Left ventricle myocardium inferior (tissue), 1 donor: ENCODE measurements around the gene DYRK1B. TPM values are rescaled to one million over a fixed set of nuclear protein-coding genes. Genes with fewer than 3 reads are reported as not detected.

Source experiments
- DNase-seq: peaks from one replicate; pipeline ENCODE4 v3.0.0-alpha.2; 2020
- H3K27ac ChIP-seq: fragments of 200-600 bp; replicated peaks from 2 replicates; pipeline ENCODE4 v1.8.0; 2021
- H3K27me3 ChIP-seq: fragments of 200-600 bp; 2 replicates; pipeline ENCODE4 v1.8.0; 2021; ENCODE audit warnings: low read depth
- H3K36me3 ChIP-seq: fragments of 200-600 bp; 2 replicates; pipeline ENCODE4 v1.8.0; 2021
- H3K4me1 ChIP-seq: fragments of 200-600 bp; 2 replicates; pipeline ENCODE4 v1.8.0; 2021
- H3K4me3 ChIP-seq: fragments of 200-600 bp; 2 replicates; pipeline ENCODE4 v1.8.0; 2021; ENCODE audit warnings: mild to moderate bottlenecking, moderate library complexity
- H3K9me3 ChIP-seq: fragments of 200-600 bp; replicated peaks from 2 replicates; pipeline ENCODE4 v1.8.0; 2021
- CTCF ChIP-seq: fragments of 200-600 bp; IDR thresholded peaks from 2 replicates; pipeline ENCODE4 v1.8.0; 2021; ENCODE audit warnings: antibody characterized with exemption, mild to moderate bottlenecking, borderline replicate concordance
- intact Hi-C: fragments of 100-400 bp; cut with micrococcal nuclease; formaldehyde crosslinking; loops from one replicate; pipeline ENCODE4 v1.11.0; 2022
- total RNA-seq: library from RNA; stranded (reverse); fragmentation: NEBNext Ultra II Directional; extraction: Animal tissue kit (Norgen Biotek cat#: 25700); gene quantifications from one replicate; pipeline ENCODE4 v1.2.1, GENCODE V29; 2021
- donor health status: DM: no; HTN: yes; CAD: no; lungs with severe emphysema.

Gene DYRK1B
- total RNA-seq, 1 donor from 2014 or later: 30.2 TPM

GRCh38 chr19:39845933-39846677, 12.1 kb upstream of the DYRK1B start, which contains the start of gene FBL:
Gene FBL (minus strand): TSS chr19:39846379. CDS start chr19:39846300, 79 bp downstream.
- no peaks in the 10 kb centered on the region for H3K9me3 ChIP-seq
- intact Hi-C loops: no loop called here
- peak within 1 kb of the TSS; percentile 95 for H3K4me3 ChIP-seq
- peak; percentile 96 for DNase-seq
- H3K36me3 ChIP-seq: no peaks in the 10 kb centered on the region
- no peaks in the 10 kb centered on the region for H3K27me3 ChIP-seq
- H3K27ac ChIP-seq: peak within 1 kb of the TSS; percentile 89
- peaks cover 59% of the 10 kb centered on the region for H3K4me1 ChIP-seq
- no peak for TF ChIP-seq CTCF

- H3K27ac ChIP-seq: peak overlapping the region; percentile 89
- TF ChIP-seq CTCF: no peak
- H3K4me3 ChIP-seq: peak overlapping the region; percentile 95
- intact Hi-C loops: no loop called here
- H3K4me1 ChIP-seq: peaks cover 59% of the 10 kb centered on the region
- H3K36me3 ChIP-seq: no peaks in the 10 kb centered on the region
- no peaks in the 10 kb centered on the region for H3K27me3 ChIP-seq
- no peaks in the 10 kb centered on the region for H3K9me3 ChIP-seq
- no peak for DNase-seq
These were observed 11.6 kb upstream of the DYRK1B start for GRCh38 chr19:39845584-39845932.

GRCh38 chr19:39845172-39845571, 11.2 kb upstream of the DYRK1B start:
- H3K27ac ChIP-seq: no peak overlapping the region
- H3K9me3 ChIP-seq: no peaks in the 10 kb centered on the region
- H3K4me1 ChIP-seq: peaks cover 59% of the 10 kb centered on the region
- no peaks in the 10 kb centered on the region for H3K27me3 ChIP-seq
- no peak for DNase-seq
- intact Hi-C loops: no loop called here
- TF ChIP-seq CTCF: no peak
- peak overlapping the region; percentile 95 for H3K4me3 ChIP-seq
- H3K36me3 ChIP-seq: no peaks in the 10 kb centered on the region

GRCh38 chr19:39843919-39844793, 10.2 kb upstream of the DYRK1B start:
- Histone ChIP-seq H3K27me3 (no peaks in the 10 kb centered on the region), H3K36me3 (peaks cover 9% of the 10 kb centered on the region), H3K4me3 (peak overlapping the region; percentile 95), H3K9me3 (no peaks in the 10 kb centered on the region), H3K4me1 (peaks cover 59% of the 10 kb centered on the region), H3K27ac (no peak overlapping the region)
- intact Hi-C loops: loop anchor here (5.0 kb wide), 1 partner anchor 52 kb away; no protein-coding TSS in a partner anchor
- DNase-seq: no peak
- peak; percentile 71 for TF ChIP-seq CTCF

GRCh38 chr19:39842693-39843435, 8.9 kb upstream of the DYRK1B start:
- H3K4me3 ChIP-seq: no peak overlapping the region
- no peak for DNase-seq
- TF ChIP-seq CTCF: no peak
- H3K4me1 ChIP-seq: peaks cover 59% of the 10 kb centered on the region
- H3K36me3 ChIP-seq: peaks cover 22% of the 10 kb centered on the region
- no peaks in the 10 kb centered on the region for H3K27me3 ChIP-seq
- no peaks in the 10 kb centered on the region for H3K9me3 ChIP-seq
- peak overlapping the region; percentile 41 for H3K27ac ChIP-seq
- intact Hi-C loops: loop anchor here (5.0 kb wide), 1 partner anchor 51 kb away; no protein-coding TSS in a partner anchor
